NT2/D1 (cell line): ENCODE results near the gene LKAAEAR1.

Source experiments
- SUZ12 ChIP-seq: IDR thresholded peaks from 2 replicates; pipeline ENCODE4 v1.6.1; 2011; ENCODE audit not compliant: insufficient read length, insufficient read depth; ENCODE audit errors: extremely low read depth
- YY1 ChIP-seq: IDR thresholded peaks from 2 replicates; pipeline ENCODE4 v1.6.1; 2011; ENCODE audit not compliant: insufficient read length, insufficient read depth

GRCh38 chr20:64098471-64099013, 14.3 kb upstream of the LKAAEAR1 start:
- TF ChIP-seq SUZ12, result no peak
- no peak for TF ChIP-seq YY1
